ENCODE measurements around the gene TMOD2. TPM values are rescaled to one million over a fixed set of nuclear protein-coding genes. Genes with fewer than 3 reads are reported as not detected.

TMOD2 gene
- polyA plus RNA-seq, 3 donors = 4.6 to 4.9 (median 4.9) TPM

GRCh38 chr15:51841406-51842040 is 90.1 kb downstream of the TMOD2 start:
- no peak for DNase-seq (ENCODE audit: extremely low read depth in 1 of 11, low read depth in 9 of 11, low spot score in 4 of 11)

- no peak for DNase-seq (ENCODE audit: extremely low read depth in 1 of 11, low read depth in 9 of 11, low spot score in 4 of 11)
Observed at GRCh38 chr15:51842265-51842664, 90.9 kb downstream of the TMOD2 start.

GRCh38 chr15:51842852-51843737 is 91.7 kb downstream of the TMOD2 start:
- DNase-seq (ENCODE audit: extremely low read depth in 1 of 11, low read depth in 9 of 11, low spot score in 4 of 11) = no peak

- no peak for DNase-seq (ENCODE audit: extremely low read depth in 1 of 11, low read depth in 9 of 11, low spot score in 4 of 11)
Observed at GRCh38 chr15:51844747-51845426, 93.5 kb downstream of the TMOD2 start.

GRCh38 chr15:51846066-51846462 is 94.7 kb downstream of the TMOD2 start:
- no peak for DNase-seq (ENCODE audit: extremely low read depth in 1 of 11, low read depth in 9 of 11, low spot score in 4 of 11)

GRCh38 chr15:51846463-51847230 is 95.2 kb downstream of the TMOD2 start:
- no peak for DNase-seq (ENCODE audit: extremely low read depth in 1 of 11, low read depth in 9 of 11, low spot score in 4 of 11)

GRCh38 chr15:51848811-51849210 is 97.4 kb downstream of the TMOD2 start:
- no peak for DNase-seq (ENCODE audit: extremely low read depth in 1 of 11, low read depth in 9 of 11, low spot score in 4 of 11)

- DNase-seq (ENCODE audit: extremely low read depth in 1 of 11, low read depth in 9 of 11, low spot score in 4 of 11) = no peak
Observed at GRCh38 chr15:51849860-51850259, 98.5 kb downstream of the TMOD2 start.

GRCh38 chr15:51853998-51854397 is 102.6 kb downstream of the TMOD2 start:
- no peak for DNase-seq (ENCODE audit: extremely low read depth in 1 of 11, low read depth in 9 of 11, low spot score in 4 of 11)

GRCh38 chr15:51855612-51856011 is 104.2 kb downstream of the TMOD2 start:
- DNase-seq (ENCODE audit: extremely low read depth in 1 of 11, low read depth in 9 of 11, low spot score in 4 of 11) = no peak

- DNase-seq (ENCODE audit: extremely low read depth in 1 of 11, low read depth in 9 of 11, low spot score in 4 of 11) = no peak
Observed at GRCh38 chr15:51856714-51857380, 105.5 kb downstream of the TMOD2 start.

- DNase-seq (ENCODE audit: extremely low read depth in 1 of 11, low read depth in 9 of 11, low spot score in 4 of 11) = no peak
Observed at GRCh38 chr15:51861557-51862359, 110.4 kb downstream of the TMOD2 start.

GRCh38 chr15:51863131-51863530 is 111.7 kb downstream of the TMOD2 start:
- DNase-seq (ENCODE audit: extremely low read depth in 1 of 11, low read depth in 9 of 11, low spot score in 4 of 11) = no peak

GRCh38 chr15:51864408-51865056 is 113.1 kb downstream of the TMOD2 start:
- DNase-seq (ENCODE audit: extremely low read depth in 1 of 11, low read depth in 9 of 11, low spot score in 4 of 11) = no peak

- no peak for DNase-seq (ENCODE audit: extremely low read depth in 1 of 11, low read depth in 9 of 11, low spot score in 4 of 11)
Observed at GRCh38 chr15:51865317-51865716, 113.9 kb downstream of the TMOD2 start.

Measured in renal cortex interstitium (tissue), 11 donors.